PC-3 (cell line): ENCODE data around the gene CAPN7.

Source experiments
- EZH2 ChIP-seq: fragments of 300-600 bp; sonication (generic); IDR thresholded peaks from one replicate; pipeline ENCODE4 v1.6.1; 2017; ENCODE audit warnings: antibody characterized with exemption, mild to moderate bottlenecking, low read length; ENCODE audit not compliant: unreplicated experiment
- TF ChIP-seq, protein P1 (sequence below): fragments of 300-600 bp; sonication (generic); conservative IDR thresholded peaks from 2 replicates; pipeline ENCODE4 v1.5.1; 2017; ENCODE audit warnings: antibody characterized with exemption, low read depth, mild to moderate bottlenecking, low read length

DNA sequence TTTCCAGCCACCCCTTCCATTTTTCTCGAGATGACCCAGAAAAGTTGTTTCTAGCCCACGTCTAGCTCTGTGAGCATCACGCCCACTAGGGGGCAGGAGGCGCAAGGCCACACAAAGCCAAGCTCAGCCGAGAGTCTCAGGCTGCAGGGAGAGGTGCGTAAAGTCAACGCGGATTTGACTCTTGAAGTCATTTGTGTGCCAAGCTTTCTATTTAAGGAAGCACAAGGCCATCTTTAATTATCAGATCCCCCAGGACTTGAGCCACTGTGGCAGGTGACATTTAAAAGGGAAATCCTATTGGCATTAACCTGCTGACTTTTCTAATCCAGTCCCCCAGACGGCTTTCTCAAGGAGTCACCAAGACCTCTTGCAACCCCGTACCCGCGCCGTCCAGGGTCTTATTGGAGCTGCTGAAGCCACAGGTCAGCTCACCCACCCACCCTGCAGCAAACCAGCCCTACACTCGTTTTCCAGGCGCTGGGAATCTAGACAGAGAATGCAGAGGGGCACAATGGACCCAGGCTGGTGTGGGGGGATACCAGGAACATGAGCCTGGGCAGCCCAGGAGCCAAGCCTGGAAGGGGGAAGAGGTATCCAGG is 62.1 kb downstream of the CAPN7 start:
- TF ChIP-seq, protein P1, sequence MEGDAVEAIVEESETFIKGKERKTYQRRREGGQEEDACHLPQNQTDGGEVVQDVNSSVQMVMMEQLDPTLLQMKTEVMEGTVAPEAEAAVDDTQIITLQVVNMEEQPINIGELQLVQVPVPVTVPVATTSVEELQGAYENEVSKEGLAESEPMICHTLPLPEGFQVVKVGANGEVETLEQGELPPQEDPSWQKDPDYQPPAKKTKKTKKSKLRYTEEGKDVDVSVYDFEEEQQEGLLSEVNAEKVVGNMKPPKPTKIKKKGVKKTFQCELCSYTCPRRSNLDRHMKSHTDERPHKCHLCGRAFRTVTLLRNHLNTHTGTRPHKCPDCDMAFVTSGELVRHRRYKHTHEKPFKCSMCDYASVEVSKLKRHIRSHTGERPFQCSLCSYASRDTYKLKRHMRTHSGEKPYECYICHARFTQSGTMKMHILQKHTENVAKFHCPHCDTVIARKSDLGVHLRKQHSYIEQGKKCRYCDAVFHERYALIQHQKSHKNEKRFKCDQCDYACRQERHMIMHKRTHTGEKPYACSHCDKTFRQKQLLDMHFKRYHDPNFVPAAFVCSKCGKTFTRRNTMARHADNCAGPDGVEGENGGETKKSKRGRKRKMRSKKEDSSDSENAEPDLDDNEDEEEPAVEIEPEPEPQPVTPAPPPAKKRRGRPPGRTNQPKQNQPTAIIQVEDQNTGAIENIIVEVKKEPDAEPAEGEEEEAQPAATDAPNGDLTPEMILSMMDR: peak; percentile 98
- TF ChIP-seq EZH2: no peak
